Measurements from ENCODE around the gene TAOK1.

DNA sequence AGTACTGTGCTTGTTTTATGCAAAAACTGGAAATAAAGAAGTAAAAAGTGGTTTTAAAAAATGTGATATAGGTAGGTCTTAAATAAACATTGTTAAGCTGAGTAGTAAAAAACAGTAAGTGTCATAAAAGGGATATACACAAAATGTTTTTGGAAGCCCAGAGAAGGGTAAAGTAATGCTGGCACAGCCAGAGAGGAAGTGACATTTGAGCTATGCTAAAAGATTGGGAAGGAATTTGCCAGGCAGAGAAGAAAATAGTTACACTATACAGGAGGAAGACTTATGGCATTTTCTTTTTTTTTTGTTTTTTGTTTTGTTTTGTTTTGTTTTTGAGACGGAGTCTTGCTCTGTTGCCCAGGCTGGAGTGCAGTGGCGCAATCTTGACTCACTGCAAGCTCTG is 40.8 kb upstream of the TAOK1 start:
- no peak for TF ChIP-seq RAD21 (IDR thresholded peaks at IDR 0.05; ENCODE audit: insufficient read depth, low read depth, low read length)
- TF ChIP-seq, protein P1, sequence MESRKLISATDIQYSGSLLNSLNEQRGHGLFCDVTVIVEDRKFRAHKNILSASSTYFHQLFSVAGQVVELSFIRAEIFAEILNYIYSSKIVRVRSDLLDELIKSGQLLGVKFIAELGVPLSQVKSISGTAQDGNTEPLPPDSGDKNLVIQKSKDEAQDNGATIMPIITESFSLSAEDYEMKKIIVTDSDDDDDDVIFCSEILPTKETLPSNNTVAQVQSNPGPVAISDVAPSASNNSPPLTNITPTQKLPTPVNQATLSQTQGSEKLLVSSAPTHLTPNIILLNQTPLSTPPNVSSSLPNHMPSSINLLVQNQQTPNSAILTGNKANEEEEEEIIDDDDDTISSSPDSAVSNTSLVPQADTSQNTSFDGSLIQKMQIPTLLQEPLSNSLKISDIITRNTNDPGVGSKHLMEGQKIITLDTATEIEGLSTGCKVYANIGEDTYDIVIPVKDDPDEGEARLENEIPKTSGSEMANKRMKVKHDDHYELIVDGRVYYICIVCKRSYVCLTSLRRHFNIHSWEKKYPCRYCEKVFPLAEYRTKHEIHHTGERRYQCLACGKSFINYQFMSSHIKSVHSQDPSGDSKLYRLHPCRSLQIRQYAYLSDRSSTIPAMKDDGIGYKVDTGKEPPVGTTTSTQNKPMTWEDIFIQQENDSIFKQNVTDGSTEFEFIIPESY (IDR thresholded peaks at IDR 0.05), result no peak
- TF ChIP-seq, protein P2, sequence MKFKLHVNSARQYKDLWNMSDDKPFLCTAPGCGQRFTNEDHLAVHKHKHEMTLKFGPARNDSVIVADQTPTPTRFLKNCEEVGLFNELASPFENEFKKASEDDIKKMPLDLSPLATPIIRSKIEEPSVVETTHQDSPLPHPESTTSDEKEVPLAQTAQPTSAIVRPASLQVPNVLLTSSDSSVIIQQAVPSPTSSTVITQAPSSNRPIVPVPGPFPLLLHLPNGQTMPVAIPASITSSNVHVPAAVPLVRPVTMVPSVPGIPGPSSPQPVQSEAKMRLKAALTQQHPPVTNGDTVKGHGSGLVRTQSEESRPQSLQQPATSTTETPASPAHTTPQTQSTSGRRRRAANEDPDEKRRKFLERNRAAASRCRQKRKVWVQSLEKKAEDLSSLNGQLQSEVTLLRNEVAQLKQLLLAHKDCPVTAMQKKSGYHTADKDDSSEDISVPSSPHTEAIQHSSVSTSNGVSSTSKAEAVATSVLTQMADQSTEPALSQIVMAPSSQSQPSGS (IDR thresholded peaks at IDR 0.05; ENCODE audit: low read length), result no peak
- TF ChIP-seq, protein P3, sequence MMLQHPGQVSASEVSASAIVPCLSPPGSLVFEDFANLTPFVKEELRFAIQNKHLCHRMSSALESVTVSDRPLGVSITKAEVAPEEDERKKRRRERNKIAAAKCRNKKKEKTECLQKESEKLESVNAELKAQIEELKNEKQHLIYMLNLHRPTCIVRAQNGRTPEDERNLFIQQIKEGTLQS (IDR thresholded peaks at IDR 0.05; ENCODE audit: borderline replicate concordance, extremely low read depth, low read depth, low read length), result no peak
- no peak for TF ChIP-seq BRCA1 (IDR thresholded peaks at IDR 0.05; ENCODE audit: low read depth, low read length)
- TF ChIP-seq, protein P4, sequence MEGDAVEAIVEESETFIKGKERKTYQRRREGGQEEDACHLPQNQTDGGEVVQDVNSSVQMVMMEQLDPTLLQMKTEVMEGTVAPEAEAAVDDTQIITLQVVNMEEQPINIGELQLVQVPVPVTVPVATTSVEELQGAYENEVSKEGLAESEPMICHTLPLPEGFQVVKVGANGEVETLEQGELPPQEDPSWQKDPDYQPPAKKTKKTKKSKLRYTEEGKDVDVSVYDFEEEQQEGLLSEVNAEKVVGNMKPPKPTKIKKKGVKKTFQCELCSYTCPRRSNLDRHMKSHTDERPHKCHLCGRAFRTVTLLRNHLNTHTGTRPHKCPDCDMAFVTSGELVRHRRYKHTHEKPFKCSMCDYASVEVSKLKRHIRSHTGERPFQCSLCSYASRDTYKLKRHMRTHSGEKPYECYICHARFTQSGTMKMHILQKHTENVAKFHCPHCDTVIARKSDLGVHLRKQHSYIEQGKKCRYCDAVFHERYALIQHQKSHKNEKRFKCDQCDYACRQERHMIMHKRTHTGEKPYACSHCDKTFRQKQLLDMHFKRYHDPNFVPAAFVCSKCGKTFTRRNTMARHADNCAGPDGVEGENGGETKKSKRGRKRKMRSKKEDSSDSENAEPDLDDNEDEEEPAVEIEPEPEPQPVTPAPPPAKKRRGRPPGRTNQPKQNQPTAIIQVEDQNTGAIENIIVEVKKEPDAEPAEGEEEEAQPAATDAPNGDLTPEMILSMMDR (IDR thresholded peaks at IDR 0.05 in 2 of 3, conservative IDR thresholded peaks at IDR 0.05 in 1 of 3; ENCODE audit: control insufficient read depth in 2 of 3, extremely low read depth in 1 of 3, insufficient read depth in 1 of 3, low read depth in 3 of 3, low read length in 3 of 3), result no peak
- TF ChIP-seq CEBPB (IDR thresholded peaks at IDR 0.05; ENCODE audit: borderline replicate concordance in 1 of 2, low read depth in 2 of 2, low read length in 2 of 2), result no peak
- no peak for TF ChIP-seq MXI1 (IDR thresholded peaks at IDR 0.05; ENCODE audit: low read depth, low read length)
- no peak for TF ChIP-seq SMAD1 (IDR thresholded peaks at IDR 0.05; ENCODE audit: low read depth, partially characterized antibody)
- TF ChIP-seq BMI1 (IDR thresholded peaks at IDR 0.05; ENCODE audit: borderline replicate concordance), result no peak
- TF ChIP-seq, protein P5, sequence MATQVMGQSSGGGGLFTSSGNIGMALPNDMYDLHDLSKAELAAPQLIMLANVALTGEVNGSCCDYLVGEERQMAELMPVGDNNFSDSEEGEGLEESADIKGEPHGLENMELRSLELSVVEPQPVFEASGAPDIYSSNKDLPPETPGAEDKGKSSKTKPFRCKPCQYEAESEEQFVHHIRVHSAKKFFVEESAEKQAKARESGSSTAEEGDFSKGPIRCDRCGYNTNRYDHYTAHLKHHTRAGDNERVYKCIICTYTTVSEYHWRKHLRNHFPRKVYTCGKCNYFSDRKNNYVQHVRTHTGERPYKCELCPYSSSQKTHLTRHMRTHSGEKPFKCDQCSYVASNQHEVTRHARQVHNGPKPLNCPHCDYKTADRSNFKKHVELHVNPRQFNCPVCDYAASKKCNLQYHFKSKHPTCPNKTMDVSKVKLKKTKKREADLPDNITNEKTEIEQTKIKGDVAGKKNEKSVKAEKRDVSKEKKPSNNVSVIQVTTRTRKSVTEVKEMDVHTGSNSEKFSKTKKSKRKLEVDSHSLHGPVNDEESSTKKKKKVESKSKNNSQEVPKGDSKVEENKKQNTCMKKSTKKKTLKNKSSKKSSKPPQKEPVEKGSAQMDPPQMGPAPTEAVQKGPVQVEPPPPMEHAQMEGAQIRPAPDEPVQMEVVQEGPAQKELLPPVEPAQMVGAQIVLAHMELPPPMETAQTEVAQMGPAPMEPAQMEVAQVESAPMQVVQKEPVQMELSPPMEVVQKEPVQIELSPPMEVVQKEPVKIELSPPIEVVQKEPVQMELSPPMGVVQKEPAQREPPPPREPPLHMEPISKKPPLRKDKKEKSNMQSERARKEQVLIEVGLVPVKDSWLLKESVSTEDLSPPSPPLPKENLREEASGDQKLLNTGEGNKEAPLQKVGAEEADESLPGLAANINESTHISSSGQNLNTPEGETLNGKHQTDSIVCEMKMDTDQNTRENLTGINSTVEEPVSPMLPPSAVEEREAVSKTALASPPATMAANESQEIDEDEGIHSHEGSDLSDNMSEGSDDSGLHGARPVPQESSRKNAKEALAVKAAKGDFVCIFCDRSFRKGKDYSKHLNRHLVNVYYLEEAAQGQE (IDR thresholded peaks at IDR 0.05; ENCODE audit: low read depth, low read length), result no peak
- TF ChIP-seq YY1 (IDR thresholded peaks at IDR 0.05; ENCODE audit: low read depth, low read length), result no peak

All from GM12878 (cell line).